Kidney glomerular epithelial cell (primary cell): ENCODE measurements around the gene APMAP.

ENCODE experiments used
- DNase-seq: peaks from one replicate; lab custom pipeline; 2025; lab: John Stamatoyannopoulos, UW

Gene APMAP

GRCh38 chr20:24992487-24993205 is at the start of gene APMAP:
Gene APMAP (minus strand): TSS chr20:24992751. CDS start chr20:24992688, 63 bp downstream.
- DNase-seq, result peak; percentile 71

- DNase-seq, result no peak
Measured at GRCh38 chr20:25041813-25042530, 49.4 kb upstream of the APMAP start.

GRCh38 chr20:25040438-25040831 is 47.9 kb upstream of the APMAP start:
- no peak for DNase-seq

GRCh38 chr20:25039697-25040437 is 47.3 kb upstream of the APMAP start:
- no peak for DNase-seq

- DNase-seq, result no peak
Measured at GRCh38 chr20:25038591-25039015, 46.1 kb upstream of the APMAP start.

GRCh38 chr20:25038103-25038410 is 45.5 kb upstream of the APMAP start:
- peak; percentile 20 for DNase-seq

GRCh38 chr20:25037288-25038102 is 44.9 kb upstream of the APMAP start:
- no peak for DNase-seq

- DNase-seq, result no peak
Measured at GRCh38 chr20:25036331-25036936, 43.9 kb upstream of the APMAP start.

GRCh38 chr20:25035921-25036320 is 43.4 kb upstream of the APMAP start:
- no peak for DNase-seq

- DNase-seq, result no peak
Measured at GRCh38 chr20:25033924-25034300, 41.4 kb upstream of the APMAP start.

- no peak for DNase-seq
Measured at GRCh38 chr20:25033265-25033923, 40.8 kb upstream of the APMAP start.

GRCh38 chr20:25032478-25033264 is 40.1 kb upstream of the APMAP start:
- DNase-seq, result no peak

GRCh38 chr20:25032065-25032477 is 39.5 kb upstream of the APMAP start:
- no peak for DNase-seq

- DNase-seq, result no peak
Measured at GRCh38 chr20:25031241-25031640, 38.7 kb upstream of the APMAP start.

- DNase-seq, result no peak
Measured at GRCh38 chr20:25030649-25031207, 38.2 kb upstream of the APMAP start.

GRCh38 chr20:25030007-25030648 is 37.6 kb upstream of the APMAP start:
- DNase-seq, result no peak

GRCh38 chr20:25025986-25026605 is 33.5 kb upstream of the APMAP start:
- no peak for DNase-seq

- no peak for DNase-seq
Measured at GRCh38 chr20:25025091-25025861, 32.7 kb upstream of the APMAP start.
